ENCODE data around the gene LILRA2.
"Not testable (repeated sequence)": the region's sequence is repeated elsewhere in the genome, so short reads cannot be mapped to it uniquely, and the experiment has no call there.

The LILRA2 gene

DNA sequence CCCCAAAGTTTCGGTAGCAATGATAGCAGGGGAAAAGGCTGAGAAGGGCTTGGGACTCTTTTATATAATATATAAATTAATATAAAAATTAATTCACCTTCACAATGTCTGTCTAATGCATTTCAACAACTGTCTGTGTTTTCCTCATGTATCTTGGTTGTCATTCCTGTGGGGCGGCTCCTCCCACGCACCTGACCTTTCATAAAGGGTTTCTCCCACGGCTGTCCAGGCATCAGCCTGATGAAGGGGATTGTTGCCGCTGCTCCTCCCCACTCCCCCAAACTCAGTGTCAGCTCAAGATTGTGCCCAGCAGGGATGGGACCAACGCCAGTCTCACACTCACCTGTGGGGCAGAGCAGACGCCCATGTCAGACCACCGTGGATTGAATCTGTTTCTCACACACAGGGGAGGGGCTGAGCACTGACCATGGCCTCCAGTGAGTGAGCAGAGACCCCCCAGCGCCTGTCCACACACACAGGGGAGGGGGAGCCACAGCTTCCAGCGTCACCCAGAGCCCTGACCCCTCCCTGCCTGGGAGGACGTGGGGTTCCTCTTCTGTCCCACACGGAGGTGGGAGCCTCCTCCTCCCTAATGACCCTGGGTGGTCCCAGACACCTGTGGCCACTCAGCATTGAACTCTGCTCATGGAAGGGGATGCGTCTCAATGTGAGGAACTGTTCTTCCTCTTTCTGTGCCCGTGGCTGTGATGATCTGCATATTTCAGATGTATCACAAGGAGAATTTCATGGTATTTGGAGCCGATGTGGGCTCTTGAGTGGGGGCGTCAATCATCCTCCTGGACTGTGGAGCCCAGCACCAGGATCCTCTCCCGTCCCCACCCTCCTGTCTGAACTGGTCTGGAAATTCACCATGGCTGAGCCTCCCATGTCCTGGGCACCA, 1.6 kb upstream of the LILRA2 start:
- not testable (repeated sequence) for DNase-seq

DNA sequence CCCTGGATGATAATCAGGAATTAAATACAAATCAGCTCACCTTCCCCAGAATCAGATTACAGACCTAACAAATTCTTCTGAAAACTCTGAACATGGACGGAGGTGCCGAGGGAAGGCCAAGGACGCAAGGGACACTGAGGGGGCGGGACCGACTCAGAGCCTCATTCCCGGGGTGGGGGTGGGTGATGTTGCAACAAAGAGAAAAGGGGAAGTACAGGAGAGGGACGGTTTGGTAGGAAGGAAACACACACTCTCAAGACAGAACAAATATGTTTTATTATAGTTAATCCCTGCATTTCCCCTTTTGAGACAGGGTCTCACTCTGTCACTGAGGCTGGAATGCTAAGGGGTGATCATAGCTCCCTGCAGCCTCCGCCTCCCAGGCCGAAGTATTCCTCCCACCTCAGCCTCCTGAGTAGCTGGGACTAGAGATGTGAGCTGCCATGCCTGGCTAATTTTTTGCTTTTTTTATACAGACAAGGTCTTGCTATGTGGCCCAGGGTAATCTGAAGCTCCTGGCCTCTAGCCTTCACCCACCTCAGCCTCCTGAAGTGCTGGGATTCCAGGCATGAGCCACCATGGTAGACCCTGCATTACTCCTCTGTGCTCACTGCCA, 786 bp upstream of the LILRA2 start:
- no peak for DNase-seq

DNA sequence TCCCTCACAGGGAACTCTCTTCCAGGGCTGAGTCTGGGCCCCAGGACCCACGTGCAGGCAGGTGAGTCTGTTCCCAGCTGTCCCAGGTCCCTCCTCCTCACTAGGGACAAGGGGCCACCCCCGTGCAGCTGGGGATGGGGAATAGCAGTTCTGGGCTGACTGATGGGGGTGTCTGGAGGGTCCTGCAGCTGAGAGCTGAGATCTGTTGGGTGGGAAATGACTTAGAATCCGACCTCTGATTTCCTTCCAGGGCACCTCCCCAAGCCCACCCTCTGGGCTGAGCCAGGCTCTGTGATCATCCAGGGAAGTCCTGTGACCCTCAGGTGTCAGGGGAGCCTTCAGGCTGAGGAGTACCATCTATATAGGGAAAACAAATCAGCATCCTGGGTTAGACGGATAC, 461 bp downstream of the LILRA2 start:
- no peak for DNase-seq

DNA sequence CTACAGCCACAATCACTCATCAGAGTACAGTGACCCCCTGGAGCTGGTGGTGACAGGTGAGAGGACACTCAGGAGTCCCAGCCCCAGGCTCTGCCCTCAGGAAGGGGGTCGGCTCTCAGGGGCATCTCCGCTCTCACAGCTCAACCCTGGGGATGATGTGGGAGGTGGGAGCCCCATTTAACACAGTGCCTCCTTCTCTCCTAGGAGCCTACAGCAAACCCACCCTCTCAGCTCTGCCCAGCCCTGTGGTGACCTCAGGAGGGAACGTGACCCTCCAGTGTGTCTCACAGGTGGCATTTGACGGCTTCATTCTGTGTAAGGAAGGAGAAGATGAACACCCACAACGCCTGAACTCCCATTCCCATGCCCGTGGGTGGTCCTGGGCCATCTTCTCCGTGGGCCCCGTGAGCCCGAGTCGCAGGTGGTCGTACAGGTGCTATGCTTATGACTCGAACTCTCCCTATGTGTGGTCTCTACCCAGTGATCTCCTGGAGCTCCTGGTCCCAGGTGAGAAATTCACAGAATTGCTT, 1.0 kb downstream of the LILRA2 start:
- DNase-seq: no peak

DNA sequence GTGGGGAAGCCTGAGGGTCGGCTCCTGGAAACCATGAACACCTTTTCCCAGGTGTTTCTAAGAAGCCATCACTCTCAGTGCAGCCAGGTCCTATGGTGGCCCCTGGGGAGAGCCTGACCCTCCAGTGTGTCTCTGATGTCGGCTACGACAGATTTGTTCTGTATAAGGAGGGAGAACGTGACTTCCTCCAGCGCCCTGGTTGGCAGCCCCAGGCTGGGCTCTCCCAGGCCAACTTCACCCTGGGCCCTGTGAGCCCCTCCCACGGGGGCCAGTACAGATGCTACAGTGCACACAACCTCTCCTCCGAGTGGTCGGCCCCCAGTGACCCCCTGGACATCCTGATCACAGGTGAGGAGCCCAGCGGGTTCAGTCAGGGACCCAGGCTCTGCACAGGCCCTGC, 1.6 kb downstream of the LILRA2 start:
- DNase-seq: not testable (repeated sequence)

DNA sequence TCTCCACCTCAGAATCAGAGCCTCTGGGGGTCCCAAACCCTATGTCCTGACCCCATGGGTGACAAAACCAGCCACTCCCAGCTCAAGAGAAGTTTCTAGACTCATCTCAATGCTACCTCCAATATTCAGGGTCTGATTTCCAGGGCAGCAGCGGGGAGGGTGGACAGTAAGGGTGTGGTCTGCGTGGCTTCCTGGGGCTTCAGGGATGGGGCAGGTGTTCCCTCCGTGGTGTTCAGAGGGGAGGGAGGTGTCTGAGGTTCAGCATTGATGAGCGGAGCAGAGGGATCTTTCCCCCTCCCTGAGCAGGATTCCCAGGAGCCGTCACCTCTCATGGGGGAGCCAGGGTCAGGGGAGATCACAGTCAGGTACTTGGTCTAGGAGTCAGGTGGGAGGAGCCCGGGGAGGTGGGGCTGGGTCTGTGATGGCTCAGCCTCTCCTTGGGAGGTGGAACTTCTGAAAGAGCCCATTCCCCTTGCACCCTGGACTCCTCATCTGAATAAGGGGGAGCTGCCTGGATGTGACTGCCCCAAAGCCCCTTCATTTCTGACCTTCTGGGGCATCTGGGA, 2.9 kb downstream of the LILRA2 start:
- no peak for DNase-seq

DNA sequence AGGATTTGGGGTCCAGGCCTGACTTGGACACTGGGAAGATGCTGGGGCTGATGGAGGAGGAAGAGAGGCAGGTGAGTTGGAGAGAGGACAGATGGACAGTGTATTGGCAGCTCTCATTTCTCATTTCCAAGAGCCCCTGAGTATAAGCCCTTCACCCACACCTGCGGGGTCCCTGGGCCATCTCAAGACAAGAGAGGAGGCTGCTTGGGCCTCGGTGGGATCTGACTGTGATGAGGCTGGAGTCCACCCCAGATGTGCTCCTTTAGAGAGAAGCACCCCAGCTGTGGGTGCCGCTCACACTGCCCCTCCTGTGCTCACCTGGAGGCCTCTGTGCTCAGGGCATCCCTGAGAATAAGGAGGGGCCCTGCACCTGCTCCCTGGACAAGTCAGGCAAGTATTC, 3.7 kb downstream of the LILRA2 start:
- DNase-seq: no peak

DNA sequence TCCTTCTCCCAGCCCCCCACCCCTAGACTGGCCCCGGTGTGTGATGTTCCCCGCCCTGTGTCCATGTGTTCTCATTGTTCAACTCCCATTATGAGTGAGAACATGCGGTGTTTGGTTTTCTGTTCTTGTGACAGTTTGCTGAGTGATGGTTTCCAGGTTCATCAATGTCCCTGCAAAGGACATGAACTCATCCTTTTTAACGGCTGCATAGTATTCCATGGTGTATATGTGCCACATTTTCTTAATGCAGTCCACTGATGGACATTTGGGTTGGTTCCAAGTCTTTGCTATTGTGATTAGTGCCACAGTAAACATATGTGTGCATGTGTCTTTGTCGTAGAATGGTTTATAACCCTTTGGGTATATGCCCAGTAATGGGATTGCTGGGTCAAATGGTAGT, 4.7 kb downstream of the LILRA2 start:
- not testable (repeated sequence) for DNase-seq

DNA sequence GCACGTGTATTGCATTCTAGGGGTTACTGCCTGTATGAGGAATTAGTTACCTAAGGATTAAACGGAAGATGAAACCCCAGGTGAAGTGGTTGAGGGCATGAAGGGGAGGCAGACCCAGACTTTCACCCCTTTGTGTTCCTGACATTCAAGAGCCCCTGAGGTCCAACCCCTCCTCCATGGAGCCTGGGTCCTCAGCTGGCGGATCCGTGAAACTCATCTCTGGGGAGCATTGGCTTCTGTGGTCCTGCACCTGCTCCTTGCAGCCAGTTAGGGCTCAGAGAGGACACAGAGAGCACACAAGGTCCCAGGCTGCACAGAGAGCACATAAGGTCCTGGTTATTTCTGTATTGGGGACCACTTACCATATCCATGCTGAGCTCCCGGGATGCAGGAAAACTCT, 12.8 kb downstream of the LILRA2 start:
- DNase-seq: no peak

DNA sequence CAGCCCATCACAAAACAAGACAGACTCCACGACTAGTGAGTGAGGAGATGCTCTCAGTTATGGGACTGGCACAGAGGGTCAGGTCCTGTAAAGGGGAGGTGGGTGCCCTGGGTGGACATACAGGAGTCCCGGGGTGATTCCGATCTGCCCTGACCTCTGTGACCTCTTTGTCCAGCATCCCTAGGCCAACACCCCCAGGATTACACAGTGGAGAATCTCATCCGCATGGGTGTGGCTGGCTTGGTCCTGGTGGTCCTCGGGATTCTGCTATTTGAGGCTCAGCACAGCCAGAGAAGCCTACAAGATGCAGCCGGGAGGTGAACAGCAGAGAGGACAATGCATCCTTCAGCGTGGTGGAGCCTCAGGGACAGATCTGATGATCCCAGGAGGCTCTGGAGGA, 13.4 kb downstream of the LILRA2 start:
- DNase-seq: no peak

DNA sequence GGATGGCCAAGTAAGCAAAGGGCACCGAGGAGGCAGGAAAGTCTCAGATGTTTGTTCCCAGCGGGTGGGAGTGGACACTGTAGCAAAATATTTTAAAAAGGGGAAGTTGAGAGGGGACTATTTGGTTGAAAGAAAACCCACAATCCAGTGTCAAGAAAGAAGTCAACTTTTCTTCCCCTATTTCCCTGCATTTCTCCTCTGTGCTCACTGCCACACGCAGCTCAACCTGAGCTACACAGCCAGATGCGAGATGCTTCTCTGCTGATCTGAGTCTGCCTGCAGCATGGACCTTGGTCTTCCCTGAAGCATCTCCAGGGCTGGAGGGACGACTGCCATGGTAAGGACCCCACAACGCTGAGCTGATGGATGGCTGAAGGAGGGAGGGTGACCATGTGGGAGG, 19.9 kb downstream of the LILRA2 start, which contains the start of gene LILRA1:
Gene LILRA1 (plus strand): TSS at position 188 of the 400 bp plus-strand sequence. CDS start 613 bp downstream, outside the sequence.
- DNase-seq: not testable (repeated sequence)

DNA sequence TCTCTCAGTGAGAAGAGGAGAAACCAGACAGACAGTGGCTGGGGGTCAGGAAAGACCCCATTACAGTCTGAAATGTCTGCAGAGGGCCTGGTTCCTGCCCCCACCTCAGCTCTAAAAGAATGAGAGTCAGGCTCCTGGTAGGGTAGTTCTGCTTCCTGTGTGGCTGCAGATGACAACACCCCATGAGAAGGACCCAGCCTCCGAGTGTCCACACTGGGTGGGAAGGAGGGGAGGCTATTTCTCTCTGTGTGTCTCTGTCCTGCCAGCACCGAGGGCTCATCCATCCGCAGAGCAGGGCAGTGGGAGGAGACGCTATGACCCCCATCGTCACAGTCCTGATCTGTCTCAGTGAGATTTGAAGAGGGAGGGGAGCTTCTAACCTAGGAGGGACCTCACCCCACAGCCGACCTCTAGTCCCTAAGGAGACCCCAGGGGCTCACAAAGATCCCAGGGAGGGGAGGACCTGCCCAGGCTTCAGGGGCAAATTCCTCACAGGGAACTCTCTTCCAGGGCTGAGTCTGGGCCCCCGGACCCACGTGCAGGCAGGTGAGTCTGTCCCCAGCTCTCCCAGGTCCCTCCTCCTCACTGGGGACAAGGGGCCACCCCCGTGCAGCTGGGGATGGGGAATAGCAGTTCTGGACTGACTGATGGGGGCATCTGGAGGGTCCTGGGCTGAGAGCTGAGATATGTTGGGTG, 20.5 kb downstream of the LILRA2 start:
- DNase-seq: not testable (repeated sequence)

DNA sequence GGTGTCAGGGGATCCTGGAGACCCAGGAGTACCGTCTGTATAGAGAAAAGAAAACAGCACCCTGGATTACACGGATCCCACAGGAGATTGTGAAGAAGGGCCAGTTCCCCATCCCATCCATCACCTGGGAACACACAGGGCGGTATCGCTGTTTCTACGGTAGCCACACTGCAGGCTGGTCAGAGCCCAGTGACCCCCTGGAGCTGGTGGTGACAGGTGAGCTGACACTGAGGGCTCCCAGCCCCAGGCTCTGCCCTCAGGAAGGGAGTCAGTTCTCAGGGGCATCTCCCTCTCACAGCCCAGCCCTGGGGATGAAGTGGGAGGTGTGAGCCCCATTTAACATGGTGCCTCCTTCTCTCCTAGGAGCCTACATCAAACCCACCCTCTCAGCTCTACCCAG, 21.1 kb downstream of the LILRA2 start:
- no peak for DNase-seq

DNA sequence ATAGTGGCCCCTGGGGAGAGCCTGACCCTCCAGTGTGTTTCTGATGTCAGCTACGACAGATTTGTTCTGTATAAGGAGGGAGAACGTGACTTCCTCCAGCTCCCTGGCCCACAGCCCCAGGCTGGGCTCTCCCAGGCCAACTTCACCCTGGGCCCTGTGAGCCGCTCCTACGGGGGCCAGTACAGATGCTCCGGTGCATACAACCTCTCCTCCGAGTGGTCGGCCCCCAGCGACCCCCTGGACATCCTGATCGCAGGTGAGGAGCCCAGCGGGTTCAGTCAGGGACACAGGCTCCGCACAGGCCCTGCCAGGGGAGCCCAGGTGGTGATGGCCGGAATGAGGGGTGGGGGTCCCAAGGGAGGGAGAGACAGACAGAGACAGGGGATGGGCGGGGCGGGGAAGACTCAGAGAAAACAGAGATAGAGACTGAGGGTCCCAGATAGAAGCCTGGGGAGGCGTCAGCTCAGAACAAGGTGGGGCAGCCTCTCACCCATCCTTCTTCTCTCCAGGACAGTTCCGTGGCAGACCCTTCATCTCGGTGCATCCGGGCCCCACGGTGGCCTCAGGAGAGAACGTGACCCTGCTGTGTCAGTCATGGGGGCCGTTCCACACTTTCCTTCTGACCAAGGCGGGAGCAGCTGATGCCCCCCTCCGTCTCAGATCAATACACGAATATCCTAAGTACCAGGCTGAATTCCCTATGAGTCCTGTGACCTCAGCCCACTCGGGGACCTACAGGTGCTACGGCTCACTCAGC, 22.3 kb downstream of the LILRA2 start:
- DNase-seq: not testable (repeated sequence)

DNA sequence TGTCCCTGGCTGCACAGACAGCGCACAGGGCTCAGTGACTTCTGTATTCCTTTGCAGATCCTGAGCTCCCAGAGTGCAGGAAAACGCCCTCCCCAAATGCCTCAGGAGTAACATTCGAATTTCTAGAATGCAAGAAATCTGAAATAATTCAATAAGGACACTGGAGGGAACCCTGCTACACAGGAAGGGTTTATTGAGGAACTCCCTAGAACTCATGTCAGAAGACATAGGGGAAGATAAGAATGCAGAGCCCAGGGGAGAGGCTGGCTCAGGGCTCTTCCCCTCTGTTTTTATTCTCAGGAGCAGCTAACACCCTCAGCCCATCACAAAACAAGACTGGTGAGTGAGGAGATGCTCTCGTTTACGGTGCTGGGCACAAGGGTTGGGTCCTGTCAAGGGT, 26.6 kb downstream of the LILRA2 start:
- no peak for DNase-seq

DNA sequence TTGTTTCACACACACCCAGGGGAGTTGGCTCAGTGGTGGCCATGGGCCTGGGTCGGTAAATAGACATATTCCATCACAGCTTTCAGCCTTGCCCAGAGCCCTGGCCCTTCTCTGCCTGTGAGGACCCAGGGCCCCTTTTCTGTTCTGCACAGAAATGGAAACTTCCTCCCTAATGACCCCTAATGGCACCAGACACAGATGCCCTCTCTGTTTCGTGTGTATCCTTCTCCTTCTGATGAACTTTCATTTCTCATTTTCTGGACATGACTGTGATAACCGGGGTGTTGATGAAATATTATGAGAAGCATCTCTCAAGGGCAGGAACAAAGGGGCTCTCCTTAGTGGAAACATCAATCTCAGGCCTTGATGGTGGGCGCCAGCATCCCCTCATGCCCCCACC, 32.6 kb downstream of the LILRA2 start:
- DNase-seq: no peak

DNA sequence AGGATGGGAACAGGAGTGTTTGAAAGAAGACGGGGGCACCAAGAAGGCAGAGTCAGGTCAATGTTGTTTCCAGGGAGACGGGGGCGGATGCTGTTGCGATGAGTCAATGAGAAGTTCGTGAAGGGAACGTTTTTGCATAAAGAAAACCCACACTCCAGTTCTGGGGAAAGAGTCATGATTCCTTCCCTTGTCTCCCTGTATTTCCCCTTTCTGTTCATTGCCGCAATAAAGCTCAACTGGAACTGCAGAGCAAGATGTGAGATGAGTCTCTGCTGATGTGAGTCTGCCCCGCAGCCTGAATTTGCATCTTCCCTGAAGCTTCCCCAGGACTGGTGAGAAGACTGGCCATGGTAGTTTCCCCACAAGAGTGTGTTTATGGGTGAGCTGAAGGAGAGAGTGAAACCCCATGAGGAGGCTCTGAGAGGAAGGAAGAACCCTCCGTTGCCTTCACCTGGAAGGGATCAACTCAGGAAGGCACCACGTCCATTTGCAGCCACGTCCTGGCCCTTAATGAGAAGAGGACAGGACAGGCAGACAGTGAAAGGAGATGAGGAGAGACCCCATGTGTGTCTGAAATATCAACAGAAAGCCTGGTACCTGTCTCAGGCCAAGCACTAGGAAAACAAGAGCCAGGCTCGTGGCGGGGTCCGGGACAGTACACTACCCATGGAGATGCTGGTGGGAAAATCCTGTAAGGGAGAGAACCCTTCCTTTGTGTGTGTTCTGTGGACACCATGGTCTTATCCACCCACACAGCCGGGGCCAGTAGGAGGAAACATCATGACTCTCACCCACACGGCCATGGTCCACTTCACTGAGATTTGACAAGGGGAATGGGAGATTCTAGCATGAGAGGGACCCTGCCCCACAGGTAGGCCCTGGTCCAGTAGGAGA, 33.5 kb downstream of the LILRA2 start:
- no peak for DNase-seq

DNA sequence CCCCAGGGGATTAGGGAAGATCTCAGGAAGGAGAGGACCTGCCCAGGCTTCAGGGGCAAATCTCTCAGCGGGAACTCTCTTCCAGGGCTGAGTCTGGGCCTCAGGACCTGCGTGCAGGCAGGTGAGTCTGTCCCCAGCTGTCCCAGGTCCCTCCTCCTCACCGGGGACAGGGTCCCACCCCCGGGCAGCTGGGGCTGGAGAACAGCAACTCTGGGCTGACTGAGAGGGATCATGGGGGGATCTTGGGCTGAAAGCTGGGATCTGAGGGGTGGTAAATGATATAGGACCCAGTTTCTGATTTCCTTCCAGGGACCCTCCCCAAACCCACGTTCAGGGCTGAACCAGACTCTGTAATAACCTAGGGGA, 34.2 kb downstream of the LILRA2 start:
- no peak for DNase-seq

DNA sequence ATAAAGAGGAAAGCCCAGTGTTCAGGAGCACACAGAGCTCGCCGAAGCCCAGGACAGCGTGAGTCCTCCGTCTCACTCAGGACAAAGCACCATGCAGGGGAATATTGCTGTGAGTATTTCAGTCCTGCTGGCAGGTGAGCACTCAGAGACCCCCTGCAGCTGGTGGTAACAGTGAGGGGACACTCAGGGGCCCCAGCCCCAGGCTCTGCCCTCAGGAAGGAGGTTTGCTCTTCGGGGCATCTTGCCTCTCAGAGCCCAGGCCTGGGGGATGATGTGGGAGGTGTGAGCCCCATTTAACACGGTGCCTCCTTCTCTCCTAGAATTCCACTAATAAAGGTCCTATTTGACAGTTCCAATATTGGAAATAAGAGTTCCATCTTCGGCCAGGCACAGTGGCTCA, 34.6 kb downstream of the LILRA2 start:
- no peak for DNase-seq

DNA sequence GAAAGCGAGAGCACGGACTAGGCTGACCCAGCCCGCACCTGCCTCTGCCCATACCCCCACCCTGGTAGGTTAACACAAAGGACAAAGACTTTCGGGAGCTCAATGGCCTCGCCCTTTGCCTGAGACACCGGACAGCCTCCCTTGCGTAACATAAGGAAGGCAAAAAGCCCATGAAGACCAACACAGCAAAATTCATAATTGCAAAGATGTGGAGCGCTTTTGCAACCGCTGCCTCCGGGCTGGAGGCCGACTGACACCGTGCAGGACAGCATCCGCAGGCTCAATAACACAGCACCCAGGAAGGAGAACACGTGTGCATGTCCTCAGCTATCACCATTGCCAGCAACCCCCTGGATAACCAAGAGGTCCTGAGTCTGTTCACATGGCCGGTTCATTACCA, 35.2 kb downstream of the LILRA2 start:
- no peak for DNase-seq

DNA sequence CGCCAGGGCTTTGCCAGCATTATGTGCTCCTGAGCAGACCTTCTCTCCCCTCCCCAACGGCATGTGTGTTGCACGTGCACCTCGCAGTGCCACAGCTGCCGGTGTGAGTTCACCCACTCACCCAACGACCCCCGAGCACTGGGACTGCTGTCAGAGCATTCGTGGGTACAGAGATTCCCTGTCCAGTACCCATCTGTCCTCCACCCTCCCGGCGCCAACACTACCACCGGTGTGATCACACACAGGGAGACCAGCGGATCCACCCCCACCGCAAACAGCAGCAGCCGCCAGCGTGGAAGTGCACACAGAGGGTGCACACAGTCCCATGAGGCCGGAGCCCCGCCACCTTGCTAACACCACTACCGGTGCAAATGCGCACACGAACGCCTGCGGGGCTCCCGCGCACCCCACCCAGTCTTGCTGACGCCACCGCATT, 35.8 kb downstream of the LILRA2 start:
- DNase-seq: no peak

All from activated T-cell treated with anti-CD3 and anti-CD28 coated beads for 4 hours (primary cell).